Measurements from ENCODE around the gene UBXN10. TPM values are rescaled to one million over a fixed set of nuclear protein-coding genes. Genes with fewer than 3 reads are reported as not detected.

Gene UBXN10
- total and polyA plus RNA-seq, 2 of the 13 experiments (the other 11 are each of a cell fraction or from before 2014, with no cell fraction given): 0.04 to 0.05 TPM

DNA sequence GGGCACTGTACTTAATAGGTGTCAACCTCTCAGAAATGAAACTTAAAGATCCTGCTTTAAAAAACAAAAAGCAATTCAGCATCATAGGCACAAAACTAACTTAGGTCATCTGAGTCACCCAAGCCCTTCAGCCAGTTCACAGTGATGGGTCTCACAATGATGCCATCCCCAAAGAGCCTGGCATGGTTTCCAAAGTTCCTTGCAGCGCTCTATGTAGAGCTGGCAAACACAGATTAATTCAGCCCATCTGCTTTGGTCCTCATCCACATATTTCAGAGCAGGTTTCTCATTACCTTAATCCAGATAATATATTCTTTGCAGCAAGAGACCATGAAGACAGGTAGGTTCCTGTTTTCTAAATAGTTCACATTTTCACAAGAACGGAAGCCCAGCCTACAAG, 15.1 kb downstream of the UBXN10 start (continued):
- TF ChIP-seq TOPORS (CRISPR knock-in tag; IDR thresholded peaks at IDR 0.05) (no peak), DNMT1 (CRISPR knock-in tag; IDR thresholded peaks at IDR 0.05) (no peak), TSC22D2 (CRISPR knock-in tag; IDR thresholded peaks at IDR 0.05; ENCODE audit: borderline replicate concordance) (no peak)
- TF ChIP-seq, protein P1, sequence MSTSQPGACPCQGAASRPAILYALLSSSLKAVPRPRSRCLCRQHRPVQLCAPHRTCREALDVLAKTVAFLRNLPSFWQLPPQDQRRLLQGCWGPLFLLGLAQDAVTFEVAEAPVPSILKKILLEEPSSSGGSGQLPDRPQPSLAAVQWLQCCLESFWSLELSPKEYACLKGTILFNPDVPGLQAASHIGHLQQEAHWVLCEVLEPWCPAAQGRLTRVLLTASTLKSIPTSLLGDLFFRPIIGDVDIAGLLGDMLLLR (CRISPR knock-in tag; IDR thresholded peaks at IDR 0.05): no peak

DNA sequence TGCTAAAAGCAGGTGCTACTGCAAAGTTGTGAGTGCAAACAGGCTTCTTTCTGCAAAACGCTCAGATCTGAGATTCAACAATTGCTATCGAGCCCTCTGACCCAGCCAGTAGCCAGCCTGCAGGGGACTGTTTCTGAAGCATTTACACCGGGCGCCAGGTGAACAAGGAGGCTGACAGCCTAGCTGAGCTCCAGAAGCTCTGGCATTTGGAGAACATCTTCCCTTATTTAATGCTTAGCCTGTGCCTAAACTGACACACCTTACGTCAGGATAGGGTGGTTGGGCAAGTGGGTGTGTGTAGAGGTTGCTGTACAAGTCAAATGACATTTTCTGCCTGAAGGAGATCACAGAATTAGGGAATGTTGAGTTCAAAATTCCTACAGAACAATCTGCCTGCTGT, 16.3 kb downstream of the UBXN10 start:
- intact Hi-C loops (cut with micrococcal nuclease; ENCODE audit: unreplicated experiment) (no loop called here), in situ Hi-C loops (cut with HindIII; ENCODE audit: extremely low pct_ligation_motif_present, low pct_unique_long_range_greater_than_20kb) (no loop called here)
- no peak for DNase-seq (ENCODE audit: low spot score)
- Histone ChIP-seq H3K4me2 (ENCODE audit: low read depth, low read length) (no peak overlapping the region), H3K4me1 (ENCODE audit: insufficient read depth, low read length) (no peaks in the 10 kb centered on the region), H3K27ac (ENCODE audit: extremely low read length, insufficient read depth, low read length) (no peak overlapping the region), H3K9me3 (ENCODE audit: low read length) (no peaks in the 10 kb centered on the region), H4K20me1 (ENCODE audit: insufficient read depth, low read length) (no peaks in the 10 kb centered on the region), H3K27me3 (ENCODE audit: control insufficient read depth in 1 of 2, insufficient read depth in 2 of 2, low read length in 2 of 2) (peaks cover 3 to 28% of the 10 kb centered on the region in 2 experiments; a peak in 3 of 5 replicates), H3K9ac (ENCODE audit: insufficient read depth, low read depth, low read length) (no peak overlapping the region), H3K36me3 (replicated peaks in 1 of 2; ENCODE audit: control insufficient read depth in 1 of 2, insufficient read depth in 2 of 2, low read length in 2 of 2) (no peaks in the 10 kb centered on the region), H3K4me3 (replicated peaks in 1 of 3; ENCODE audit: insufficient read depth in 1 of 3, low read depth in 2 of 3, low read length in 3 of 3) (no peak overlapping the region), H3K79me2 (ENCODE audit: insufficient read depth, low read length) (no peaks in the 10 kb centered on the region), H2AFZ (ENCODE audit: low read length) (no peak overlapping the region)
- 0% methylated on average over 1 of the region's 5 CpGs for WGBS (ENCODE audit: low lambda C conversion rate)
- POLR2A ChIA-PET: no interaction called here
- ATAC-seq: no peak
- no peak for TF ChIP-seq MIXL1 (CRISPR knock-in tag; IDR thresholded peaks at IDR 0.05)
- no peak for TF ChIP-seq FOXP1 (IDR thresholded peaks at IDR 0.05)
- TF ChIP-seq FOXP1 (CRISPR knock-in tag; IDR thresholded peaks at IDR 0.05): no peak
- FAIRE-seq: no peak
- no TSS peak for BruUV-seq (replicated peaks)
- CTCF ChIA-PET (ENCODE audit: low intra/inter-chr PET ratio, low total read pairs): no interaction called here

DNA sequence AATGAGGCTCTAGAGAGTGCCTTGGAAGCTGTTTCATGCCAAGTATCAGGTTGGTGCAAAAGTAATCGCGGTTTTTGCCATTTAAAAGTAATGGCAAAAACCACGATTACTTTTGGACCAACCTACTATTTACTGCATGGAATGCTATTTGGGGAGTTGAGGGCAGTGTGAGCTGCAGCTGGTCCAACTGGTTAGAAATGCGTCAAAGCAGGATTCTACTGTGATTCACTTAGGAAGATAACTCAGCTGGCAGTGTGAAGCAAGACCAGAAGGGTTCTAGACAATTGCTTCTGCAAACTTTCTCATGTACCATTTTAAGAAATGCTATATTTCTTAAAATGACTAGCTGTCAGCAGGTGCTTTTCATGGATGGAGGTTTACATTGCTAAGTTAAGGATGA, 21.6 kb downstream of the UBXN10 start:
- H4K20me1 ChIP-seq (ENCODE audit: insufficient read depth, low read length): no peaks in the 10 kb centered on the region
- BruUV-seq (replicated peaks): no TSS peak
- DNase-seq (ENCODE audit: low spot score): no peak
- no peak overlapping the region for H3K9ac ChIP-seq (ENCODE audit: insufficient read depth, low read depth, low read length)
- no peak overlapping the region for H3K4me2 ChIP-seq (ENCODE audit: low read depth, low read length)
- H3K79me2 ChIP-seq (ENCODE audit: insufficient read depth, low read length): no peaks in the 10 kb centered on the region
- in situ Hi-C loops (cut with HindIII; ENCODE audit: extremely low pct_ligation_motif_present, low pct_unique_long_range_greater_than_20kb): no loop called here
- no peak for ATAC-seq
- no peak for FAIRE-seq
- no peaks in the 10 kb centered on the region for H3K36me3 ChIP-seq (replicated peaks in 1 of 2; ENCODE audit: control insufficient read depth in 1 of 2, insufficient read depth in 2 of 2, low read length in 2 of 2)
- WGBS (ENCODE audit: low lambda C conversion rate): 14% methylated on average over 4 of the region's 4 CpGs
- H3K4me1 ChIP-seq (ENCODE audit: insufficient read depth, low read length): no peaks in the 10 kb centered on the region
- no peak overlapping the region for H3K27ac ChIP-seq (ENCODE audit: extremely low read length, insufficient read depth, low read length)
- ChIA-PET POLR2A (no interaction called here), CTCF (ENCODE audit: low intra/inter-chr PET ratio, low total read pairs) (no interaction called here)
- no peak overlapping the region for H2AFZ ChIP-seq (ENCODE audit: low read length)
- intact Hi-C loops (cut with micrococcal nuclease; ENCODE audit: unreplicated experiment): no loop called here
- TF ChIP-seq DNMT1 (CRISPR knock-in tag; IDR thresholded peaks at IDR 0.05) (no peak), MED13 (CRISPR knock-in tag; IDR thresholded peaks at IDR 0.05) (no peak)
- TF ChIP-seq, protein P2, sequence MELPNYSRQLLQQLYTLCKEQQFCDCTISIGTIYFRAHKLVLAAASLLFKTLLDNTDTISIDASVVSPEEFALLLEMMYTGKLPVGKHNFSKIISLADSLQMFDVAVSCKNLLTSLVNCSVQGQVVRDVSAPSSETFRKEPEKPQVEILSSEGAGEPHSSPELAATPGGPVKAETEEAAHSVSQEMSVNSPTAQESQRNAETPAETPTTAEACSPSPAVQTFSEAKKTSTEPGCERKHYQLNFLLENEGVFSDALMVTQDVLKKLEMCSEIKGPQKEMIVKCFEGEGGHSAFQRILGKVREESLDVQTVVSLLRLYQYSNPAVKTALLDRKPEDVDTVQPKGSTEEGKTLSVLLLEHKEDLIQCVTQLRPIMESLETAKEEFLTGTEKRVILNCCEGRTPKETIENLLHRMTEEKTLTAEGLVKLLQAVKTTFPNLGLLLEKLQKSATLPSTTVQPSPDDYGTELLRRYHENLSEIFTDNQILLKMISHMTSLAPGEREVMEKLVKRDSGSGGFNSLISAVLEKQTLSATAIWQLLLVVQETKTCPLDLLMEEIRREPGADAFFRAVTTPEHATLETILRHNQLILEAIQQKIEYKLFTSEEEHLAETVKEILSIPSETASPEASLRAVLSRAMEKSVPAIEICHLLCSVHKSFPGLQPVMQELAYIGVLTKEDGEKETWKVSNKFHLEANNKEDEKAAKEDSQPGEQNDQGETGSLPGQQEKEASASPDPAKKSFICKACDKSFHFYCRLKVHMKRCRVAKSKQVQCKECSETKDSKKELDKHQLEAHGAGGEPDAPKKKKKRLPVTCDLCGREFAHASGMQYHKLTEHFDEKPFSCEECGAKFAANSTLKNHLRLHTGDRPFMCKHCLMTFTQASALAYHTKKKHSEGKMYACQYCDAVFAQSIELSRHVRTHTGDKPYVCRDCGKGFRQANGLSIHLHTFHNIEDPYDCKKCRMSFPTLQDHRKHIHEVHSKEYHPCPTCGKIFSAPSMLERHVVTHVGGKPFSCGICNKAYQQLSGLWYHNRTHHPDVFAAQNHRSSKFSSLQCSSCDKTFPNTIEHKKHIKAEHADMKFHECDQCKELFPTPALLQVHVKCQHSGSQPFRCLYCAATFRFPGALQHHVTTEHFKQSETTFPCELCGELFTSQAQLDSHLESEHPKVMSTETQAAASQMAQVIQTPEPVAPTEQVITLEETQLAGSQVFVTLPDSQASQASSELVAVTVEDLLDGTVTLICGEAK (IDR thresholded peaks at IDR 0.05): peak; percentile 24; the same call in 1 of the 2 replicates
- TF ChIP-seq, protein P2 (CRISPR knock-in tag; IDR thresholded peaks at IDR 0.05): no peak
- peaks cover 0 to 37% of the 10 kb centered on the region in 2 experiments; a peak in 3 of 5 replicates for H3K27me3 ChIP-seq (ENCODE audit: control insufficient read depth in 1 of 2, insufficient read depth in 2 of 2, low read length in 2 of 2)
- no peaks in the 10 kb centered on the region for H3K9me3 ChIP-seq (ENCODE audit: low read length)
- H3K4me3 ChIP-seq (replicated peaks in 1 of 3; ENCODE audit: insufficient read depth in 1 of 3, low read depth in 2 of 3, low read length in 3 of 3): no peak overlapping the region
